ENCODE data around the gene SLC15A2.

GRCh38 chr3:121871430-121871829 lies 22.8 kb upstream of the SLC15A2 start:
- TF ChIP-seq POLR2A (IDR thresholded peaks at IDR 0.05; ENCODE audit: low read depth), result no peak
- TF ChIP-seq, protein P1, sequence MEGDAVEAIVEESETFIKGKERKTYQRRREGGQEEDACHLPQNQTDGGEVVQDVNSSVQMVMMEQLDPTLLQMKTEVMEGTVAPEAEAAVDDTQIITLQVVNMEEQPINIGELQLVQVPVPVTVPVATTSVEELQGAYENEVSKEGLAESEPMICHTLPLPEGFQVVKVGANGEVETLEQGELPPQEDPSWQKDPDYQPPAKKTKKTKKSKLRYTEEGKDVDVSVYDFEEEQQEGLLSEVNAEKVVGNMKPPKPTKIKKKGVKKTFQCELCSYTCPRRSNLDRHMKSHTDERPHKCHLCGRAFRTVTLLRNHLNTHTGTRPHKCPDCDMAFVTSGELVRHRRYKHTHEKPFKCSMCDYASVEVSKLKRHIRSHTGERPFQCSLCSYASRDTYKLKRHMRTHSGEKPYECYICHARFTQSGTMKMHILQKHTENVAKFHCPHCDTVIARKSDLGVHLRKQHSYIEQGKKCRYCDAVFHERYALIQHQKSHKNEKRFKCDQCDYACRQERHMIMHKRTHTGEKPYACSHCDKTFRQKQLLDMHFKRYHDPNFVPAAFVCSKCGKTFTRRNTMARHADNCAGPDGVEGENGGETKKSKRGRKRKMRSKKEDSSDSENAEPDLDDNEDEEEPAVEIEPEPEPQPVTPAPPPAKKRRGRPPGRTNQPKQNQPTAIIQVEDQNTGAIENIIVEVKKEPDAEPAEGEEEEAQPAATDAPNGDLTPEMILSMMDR (IDR thresholded peaks at IDR 0.05), result no peak
- TF ChIP-seq POLR2AphosphoS5 (IDR thresholded peaks at IDR 0.05), result no peak
- no peak for TF ChIP-seq EP300 (IDR thresholded peaks at IDR 0.05)

All from esophagus muscularis mucosa (tissue), 4 donors.